Cardiac fibroblast (primary cell): ENCODE measurements around the gene GOLGA1.
A peak's percentile ranks its signal among the peaks of the same experiment; 100 is the strongest.
"Not testable (repeated sequence)": the region's sequence is repeated elsewhere in the genome, so short reads cannot be mapped to it uniquely, and the experiment has no call there.

Experiments used
- DNase-seq, 2 donors: peaks; one replicate each; pipeline versions ENCODE4 v3.0.0 to v3.0.0-alpha.2; 2010; ENCODE audit warnings: low read depth in 2 of 2
- H3K4me3 ChIP-seq, 2 donors: replicated peaks in 1 of 2; 1 replicate in 1 of 2; 2 replicates in 1 of 2; pipeline ENCODE4 v1.5.1; 2011; ENCODE audit warnings: low read depth in 2 of 2, low read length in 2 of 2, mild to moderate bottlenecking in 2 of 2, moderate library complexity in 1 of 2
- TF ChIP-seq, protein P1 (sequence below): IDR thresholded peaks from one replicate; pipeline ENCODE4 v1.5.1; 2011; ENCODE audit warnings: low read depth, mild to moderate bottlenecking, low read length, inconsistent platforms

Gene GOLGA1

DNA sequence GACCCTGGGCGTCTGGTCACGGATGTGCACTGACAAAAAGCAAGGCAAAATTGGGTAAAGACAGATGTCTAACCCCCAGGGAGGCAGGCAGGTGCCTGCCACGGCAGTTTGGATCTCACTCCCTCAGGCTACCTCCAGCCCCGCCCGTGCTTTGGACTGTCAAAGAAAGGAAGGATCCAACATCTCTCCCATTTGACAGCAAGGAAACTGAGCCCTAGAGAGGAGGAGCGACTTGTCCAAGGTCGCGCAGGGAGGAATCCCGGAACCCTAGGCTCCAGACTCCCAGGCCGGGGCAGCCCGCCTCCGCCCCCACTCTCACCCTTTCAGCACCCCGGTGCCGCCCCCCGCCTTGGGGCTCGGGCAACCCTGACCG is 376 bp downstream of the GOLGA1 start:
- TF ChIP-seq, protein P1, sequence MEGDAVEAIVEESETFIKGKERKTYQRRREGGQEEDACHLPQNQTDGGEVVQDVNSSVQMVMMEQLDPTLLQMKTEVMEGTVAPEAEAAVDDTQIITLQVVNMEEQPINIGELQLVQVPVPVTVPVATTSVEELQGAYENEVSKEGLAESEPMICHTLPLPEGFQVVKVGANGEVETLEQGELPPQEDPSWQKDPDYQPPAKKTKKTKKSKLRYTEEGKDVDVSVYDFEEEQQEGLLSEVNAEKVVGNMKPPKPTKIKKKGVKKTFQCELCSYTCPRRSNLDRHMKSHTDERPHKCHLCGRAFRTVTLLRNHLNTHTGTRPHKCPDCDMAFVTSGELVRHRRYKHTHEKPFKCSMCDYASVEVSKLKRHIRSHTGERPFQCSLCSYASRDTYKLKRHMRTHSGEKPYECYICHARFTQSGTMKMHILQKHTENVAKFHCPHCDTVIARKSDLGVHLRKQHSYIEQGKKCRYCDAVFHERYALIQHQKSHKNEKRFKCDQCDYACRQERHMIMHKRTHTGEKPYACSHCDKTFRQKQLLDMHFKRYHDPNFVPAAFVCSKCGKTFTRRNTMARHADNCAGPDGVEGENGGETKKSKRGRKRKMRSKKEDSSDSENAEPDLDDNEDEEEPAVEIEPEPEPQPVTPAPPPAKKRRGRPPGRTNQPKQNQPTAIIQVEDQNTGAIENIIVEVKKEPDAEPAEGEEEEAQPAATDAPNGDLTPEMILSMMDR = no peak
- H3K4me3 ChIP-seq = peak overlapping the region; percentile 83 to 95
- DNase-seq = peak in 1 of 2 donors; percentile 1

DNA sequence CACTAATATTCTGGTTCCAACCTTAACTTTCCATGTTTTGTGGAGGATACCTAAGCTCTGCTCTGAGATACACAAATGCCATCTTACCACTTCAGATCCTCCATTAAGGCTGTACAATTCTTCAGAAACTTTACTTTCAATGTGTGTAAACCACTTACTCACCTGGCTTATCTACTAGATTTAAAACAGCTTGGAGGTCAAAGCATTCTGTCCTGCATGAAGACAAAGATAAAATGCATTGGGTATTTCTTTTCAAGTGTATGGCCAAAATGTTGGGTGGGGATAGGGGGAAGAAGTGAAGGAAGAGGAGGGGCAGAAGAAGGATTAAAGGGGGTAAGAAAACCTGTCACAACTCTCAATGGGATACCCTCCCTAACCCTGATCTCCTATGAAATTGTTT is 939 bp downstream of the GOLGA1 start:
- H3K4me3 ChIP-seq = peak overlapping the region; percentile 83 to 95
- TF ChIP-seq, protein P1 = no peak
- no peak for DNase-seq

DNA sequence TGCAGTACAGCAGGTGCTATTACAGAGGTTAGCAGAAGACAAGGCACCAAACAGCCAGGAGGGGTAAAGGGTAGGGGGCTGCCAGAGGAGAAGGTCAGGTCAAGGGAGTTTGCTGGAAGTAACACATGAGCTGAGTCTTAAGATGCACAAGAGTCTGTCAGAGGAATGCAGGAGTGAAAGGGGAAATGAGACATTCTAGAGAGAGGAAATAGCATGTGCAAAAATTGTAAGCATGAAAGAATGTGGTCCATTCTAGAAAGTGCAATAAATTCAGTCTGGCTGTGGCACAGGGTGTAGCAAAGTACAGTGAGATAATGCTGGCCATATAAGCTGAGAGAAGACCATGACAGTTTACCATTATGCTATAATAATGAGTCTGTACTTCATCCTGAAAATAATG is 6.6 kb downstream of the GOLGA1 start:
- TF ChIP-seq, protein P1 = no peak
- peak; percentile 18 to 54 for DNase-seq
- H3K4me3 ChIP-seq = no peak overlapping the region

DNA sequence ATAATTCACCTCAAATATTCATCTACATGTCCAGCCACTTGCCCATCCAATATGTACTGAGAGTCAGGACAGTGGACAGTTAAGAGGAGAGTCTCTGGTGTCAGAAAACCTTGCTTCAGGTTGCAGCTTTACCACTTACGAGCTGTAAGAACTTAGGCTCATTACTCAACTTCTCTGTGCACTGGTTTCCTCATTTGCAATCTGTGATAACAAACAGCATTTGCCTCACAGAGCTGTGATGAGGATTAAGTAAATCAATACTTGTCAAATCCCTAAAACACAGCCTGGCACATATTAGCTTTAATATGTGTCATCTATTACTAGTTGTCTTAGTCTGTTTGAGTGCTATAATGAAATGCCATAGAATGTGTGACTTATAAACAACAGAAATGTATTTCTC is 8.6 kb downstream of the GOLGA1 start:
- no peak for DNase-seq
- TF ChIP-seq, protein P1 = no peak
- no peak overlapping the region for H3K4me3 ChIP-seq

DNA sequence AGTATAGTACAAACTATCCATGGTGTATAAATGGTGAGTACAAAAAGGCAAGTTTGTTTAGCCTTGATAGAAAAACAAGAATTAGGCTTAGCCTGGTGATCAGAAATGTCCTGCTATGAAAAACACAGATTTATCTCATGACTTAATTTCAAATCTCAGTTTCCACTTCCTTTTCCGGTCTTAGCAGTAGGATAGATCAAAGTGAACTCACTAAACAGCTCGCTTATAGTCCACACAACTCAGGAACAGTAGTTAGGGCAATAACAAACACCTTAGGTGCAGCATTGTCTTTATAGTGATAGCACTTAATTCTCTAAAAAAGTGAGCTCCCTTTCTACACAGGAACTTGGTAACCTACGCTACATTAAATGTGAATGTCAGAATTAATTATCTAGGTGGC is 11.4 kb downstream of the GOLGA1 start:
- TF ChIP-seq, protein P1 = no peak
- DNase-seq = no peak

DNA sequence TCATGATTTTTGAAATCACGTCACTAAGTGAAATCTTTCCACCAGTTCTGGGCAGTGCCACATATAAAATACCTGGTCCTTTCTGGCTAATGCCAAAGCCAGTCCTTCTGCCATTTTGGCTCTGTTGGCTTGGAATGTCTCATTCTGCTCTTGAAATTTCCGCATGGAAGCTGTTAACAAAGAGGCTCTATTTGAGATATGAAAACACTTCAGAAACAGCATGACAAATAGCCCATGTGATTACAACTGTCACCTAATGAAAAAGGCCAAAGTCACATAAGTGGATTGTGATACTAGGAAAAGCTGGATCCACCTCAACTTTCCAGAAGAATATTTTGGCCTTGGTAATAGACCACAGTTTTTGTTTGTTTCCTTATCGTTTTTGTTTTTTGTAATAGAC is 12.8 kb downstream of the GOLGA1 start:
- DNase-seq = no peak
- TF ChIP-seq, protein P1 = no peak
- no peak overlapping the region for H3K4me3 ChIP-seq

More for the DNA sequence above, 11.4 kb downstream of the GOLGA1 start:
- no peak overlapping the region for H3K4me3 ChIP-seq

DNA sequence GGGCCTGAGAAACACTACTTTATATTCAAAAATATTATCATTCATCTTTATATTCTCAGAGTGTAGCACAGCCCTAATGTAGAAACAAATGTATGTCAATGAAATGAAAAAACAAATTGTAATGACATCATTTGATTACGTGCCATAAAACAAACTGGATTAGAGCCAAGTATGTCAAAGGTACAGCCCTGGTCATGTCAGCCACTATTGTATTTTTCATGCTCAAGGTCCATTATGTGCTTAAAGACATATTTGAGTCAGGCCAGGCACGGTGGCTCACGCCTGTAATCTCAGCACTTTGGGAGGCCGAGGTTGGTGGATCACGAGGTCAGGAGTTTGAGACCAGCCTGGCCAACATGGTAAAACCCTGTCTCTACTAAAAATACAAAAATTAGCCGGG is 20.5 kb downstream of the GOLGA1 start:
- not testable (repeated sequence) for H3K4me3 ChIP-seq
- peak; percentile 35 to 54 for DNase-seq
